ENCODE results near the gene SYK. TPM values are rescaled to one million over a fixed set of nuclear protein-coding genes. Genes with fewer than 3 reads are reported as not detected.

SYK gene
- total RNA-seq, 1 experiment from 2014 or later: 5.3 TPM

DNA sequence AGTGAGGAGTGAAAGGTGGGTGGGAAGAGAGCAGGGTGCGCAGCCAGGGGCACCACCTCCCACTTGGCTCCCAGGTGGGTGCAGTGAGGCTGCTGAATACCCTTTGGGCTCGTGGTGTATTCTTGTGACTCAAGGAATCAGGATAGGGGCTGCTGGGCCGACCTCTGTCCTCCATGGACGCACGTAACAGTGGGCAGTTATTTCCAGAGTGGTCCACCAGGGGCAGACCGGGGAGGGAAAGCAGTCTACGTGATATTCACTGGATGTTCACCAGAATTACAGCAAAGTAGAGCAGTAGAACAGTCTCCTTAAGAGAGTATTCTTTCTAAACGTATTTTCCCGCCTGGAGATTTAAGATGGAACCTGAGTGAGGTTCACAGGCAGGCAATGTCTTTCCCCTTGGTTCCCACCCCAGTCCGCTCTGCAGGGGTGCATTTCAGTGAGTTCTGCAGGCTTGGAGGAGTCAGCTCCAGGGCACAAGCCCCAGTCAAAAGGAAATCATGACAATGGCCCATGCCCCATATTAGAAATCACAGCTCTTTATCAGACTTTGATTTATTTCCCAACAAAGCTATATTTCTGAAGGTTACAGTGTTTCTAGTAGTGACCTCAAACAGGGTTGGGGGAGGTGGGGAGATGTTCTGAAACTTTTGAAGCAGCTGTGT is 88.7 kb downstream of the SYK start:
- intact Hi-C loops (cut with micrococcal nuclease; ENCODE audit: unreplicated experiment): no loop called here
- BruUV-seq (replicated peaks): no TSS peak
- H3K4me3 ChIP-seq (ENCODE audit: low read depth, low read length): no peak overlapping the region
- no peaks in the 10 kb centered on the region for H3K36me3 ChIP-seq (ENCODE audit: control insufficient read depth, insufficient read depth, low read length)
- Mint-ChIP-seq H3K4me3 (ENCODE audit: unreplicated experiment) (no peak overlapping the region), H3K27me3 (ENCODE audit: insufficient read depth, unreplicated experiment) (no peaks in the 10 kb centered on the region), H3K9me3 (ENCODE audit: unreplicated experiment) (no peaks in the 10 kb centered on the region), H3K27ac (ENCODE audit: unreplicated experiment) (no peak overlapping the region), H3K4me1 (ENCODE audit: low read depth, unreplicated experiment) (no peaks in the 10 kb centered on the region), H3K36me3 (ENCODE audit: insufficient read depth, unreplicated experiment) (no peaks in the 10 kb centered on the region)
- H3K9me3 ChIP-seq: no peaks in the 10 kb centered on the region
- H3K4me1 ChIP-seq: no peaks in the 10 kb centered on the region
- DNase-seq: peak in 1 of 2 experiments; percentile 4
- TF ChIP-seq, protein P1, sequence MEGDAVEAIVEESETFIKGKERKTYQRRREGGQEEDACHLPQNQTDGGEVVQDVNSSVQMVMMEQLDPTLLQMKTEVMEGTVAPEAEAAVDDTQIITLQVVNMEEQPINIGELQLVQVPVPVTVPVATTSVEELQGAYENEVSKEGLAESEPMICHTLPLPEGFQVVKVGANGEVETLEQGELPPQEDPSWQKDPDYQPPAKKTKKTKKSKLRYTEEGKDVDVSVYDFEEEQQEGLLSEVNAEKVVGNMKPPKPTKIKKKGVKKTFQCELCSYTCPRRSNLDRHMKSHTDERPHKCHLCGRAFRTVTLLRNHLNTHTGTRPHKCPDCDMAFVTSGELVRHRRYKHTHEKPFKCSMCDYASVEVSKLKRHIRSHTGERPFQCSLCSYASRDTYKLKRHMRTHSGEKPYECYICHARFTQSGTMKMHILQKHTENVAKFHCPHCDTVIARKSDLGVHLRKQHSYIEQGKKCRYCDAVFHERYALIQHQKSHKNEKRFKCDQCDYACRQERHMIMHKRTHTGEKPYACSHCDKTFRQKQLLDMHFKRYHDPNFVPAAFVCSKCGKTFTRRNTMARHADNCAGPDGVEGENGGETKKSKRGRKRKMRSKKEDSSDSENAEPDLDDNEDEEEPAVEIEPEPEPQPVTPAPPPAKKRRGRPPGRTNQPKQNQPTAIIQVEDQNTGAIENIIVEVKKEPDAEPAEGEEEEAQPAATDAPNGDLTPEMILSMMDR (IDR thresholded peaks at IDR 0.05; ENCODE audit: insufficient read depth in 1 of 2, low read depth in 1 of 2, low read length in 1 of 2, severe bottlenecking in 1 of 2, unreplicated experiment in 1 of 2): peak in 1 of 2 experiments; percentile 10
- no peaks in the 10 kb centered on the region for H3K27me3 ChIP-seq (replicated peaks; ENCODE audit: control insufficient read depth, insufficient read depth, low read length)
- POLR2A ChIA-PET: interaction anchor here (0.5 kb wide), 1 partner anchor 1151 kb away, joined by 3 read pairs; no protein-coding TSS in a partner anchor
- CTCF ChIA-PET: no interaction called here

DNA sequence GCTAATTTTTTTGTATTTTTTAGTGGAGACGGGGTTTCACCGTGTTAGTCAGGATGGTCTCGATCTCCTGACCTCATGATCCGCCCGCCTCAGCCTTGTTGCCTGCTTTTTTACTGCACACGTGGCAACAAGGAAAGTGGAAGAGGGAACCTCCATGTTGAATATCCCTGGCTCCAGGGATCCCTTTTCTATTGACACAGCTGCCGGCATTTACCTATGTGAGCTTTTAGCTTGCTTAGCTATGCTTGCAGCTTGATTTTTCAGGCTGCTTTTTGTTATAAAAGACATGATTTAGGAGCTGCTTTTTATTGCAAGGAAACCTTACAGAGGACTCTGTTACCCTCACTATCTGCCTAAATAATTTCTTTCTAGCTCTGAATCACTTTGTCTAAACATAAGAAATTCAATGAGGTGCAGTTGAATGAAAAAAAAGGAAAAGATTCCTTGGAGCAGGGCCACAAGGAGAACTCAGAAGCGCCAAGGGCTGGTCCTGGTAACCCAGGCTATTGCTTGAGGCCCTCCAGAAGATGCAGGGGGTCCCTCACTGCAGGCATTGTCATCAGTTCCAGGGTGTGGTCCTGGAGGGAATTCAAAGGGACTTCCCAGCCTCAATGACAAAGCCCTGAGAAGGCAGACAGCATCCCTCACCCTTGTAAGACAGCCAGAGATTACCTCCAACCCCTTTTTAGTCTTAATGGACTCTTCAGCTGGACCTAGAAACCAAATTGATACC is 89.9 kb downstream of the SYK start:
- Histone ChIP-seq H3K4me3 (ENCODE audit: low read depth, low read length) (no peak overlapping the region), H3K36me3 (ENCODE audit: control insufficient read depth, insufficient read depth, low read length) (no peaks in the 10 kb centered on the region), H3K9me3 (no peaks in the 10 kb centered on the region), H3K4me1 (no peaks in the 10 kb centered on the region), H3K27me3 (replicated peaks; ENCODE audit: control insufficient read depth, insufficient read depth, low read length) (no peaks in the 10 kb centered on the region)
- ChIA-PET CTCF (no interaction called here), POLR2A (no interaction called here)
- TF ChIP-seq, protein P1 (IDR thresholded peaks at IDR 0.05; ENCODE audit: insufficient read depth in 1 of 2, low read depth in 1 of 2, low read length in 1 of 2, severe bottlenecking in 1 of 2, unreplicated experiment in 1 of 2): no peak
- H3K36me3 Mint-ChIP-seq (ENCODE audit: insufficient read depth, unreplicated experiment): no peaks in the 10 kb centered on the region
- no TSS peak for BruUV-seq (replicated peaks)
- no peaks in the 10 kb centered on the region for H3K4me1 Mint-ChIP-seq (ENCODE audit: low read depth, unreplicated experiment)
- intact Hi-C loops (cut with micrococcal nuclease; ENCODE audit: unreplicated experiment): no loop called here
- DNase-seq: no peak
- no peaks in the 10 kb centered on the region for H3K9me3 Mint-ChIP-seq (ENCODE audit: unreplicated experiment)
- H3K4me3 Mint-ChIP-seq (ENCODE audit: unreplicated experiment): no peak overlapping the region
- H3K27me3 Mint-ChIP-seq (ENCODE audit: insufficient read depth, unreplicated experiment): no peaks in the 10 kb centered on the region
- no peak overlapping the region for H3K27ac Mint-ChIP-seq (ENCODE audit: unreplicated experiment)

DNA sequence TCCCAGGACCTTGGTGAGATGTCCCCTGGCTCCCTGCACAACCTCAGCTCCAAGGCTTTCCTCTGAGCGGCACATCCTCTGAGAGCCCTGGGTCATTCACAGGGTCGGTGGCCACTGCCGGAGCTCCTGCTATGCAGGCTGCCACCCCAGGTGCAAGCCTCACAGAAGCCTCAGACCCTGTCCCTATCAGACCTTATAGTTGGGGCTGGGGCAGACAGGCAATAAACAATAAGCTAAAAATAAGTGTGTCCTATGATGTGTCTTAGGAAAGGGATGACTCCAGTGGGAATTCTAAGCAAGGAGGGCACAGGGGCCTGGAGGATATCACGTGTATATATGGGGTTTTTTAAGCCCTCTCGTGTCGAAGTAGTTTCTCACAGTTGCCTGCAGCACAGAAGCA is 91.3 kb downstream of the SYK start:
- Mint-ChIP-seq H3K27ac (ENCODE audit: unreplicated experiment) (no peak overlapping the region), H3K27me3 (ENCODE audit: insufficient read depth, unreplicated experiment) (no peaks in the 10 kb centered on the region), H3K4me3 (ENCODE audit: unreplicated experiment) (no peak overlapping the region), H3K4me1 (ENCODE audit: low read depth, unreplicated experiment) (no peaks in the 10 kb centered on the region), H3K9me3 (ENCODE audit: unreplicated experiment) (no peaks in the 10 kb centered on the region), H3K36me3 (ENCODE audit: insufficient read depth, unreplicated experiment) (no peaks in the 10 kb centered on the region)
- DNase-seq: no peak
- POLR2A ChIA-PET: no interaction called here
- no peak overlapping the region for H3K4me3 ChIP-seq (ENCODE audit: low read depth, low read length)
- CTCF ChIA-PET: no interaction called here
- no peaks in the 10 kb centered on the region for H3K36me3 ChIP-seq (ENCODE audit: control insufficient read depth, insufficient read depth, low read length)
- H3K4me1 ChIP-seq: no peaks in the 10 kb centered on the region
- TF ChIP-seq, protein P1 (IDR thresholded peaks at IDR 0.05; ENCODE audit: insufficient read depth in 1 of 2, low read depth in 1 of 2, low read length in 1 of 2, severe bottlenecking in 1 of 2, unreplicated experiment in 1 of 2): no peak
- no peaks in the 10 kb centered on the region for H3K27me3 ChIP-seq (replicated peaks; ENCODE audit: control insufficient read depth, insufficient read depth, low read length)
- BruUV-seq (replicated peaks): no TSS peak
- intact Hi-C loops (cut with micrococcal nuclease; ENCODE audit: unreplicated experiment): no loop called here
- H3K9me3 ChIP-seq: no peaks in the 10 kb centered on the region

All from Caco-2 (cell line).